H1 (cell line): ENCODE measurements around the gene GGT7. TPM values are rescaled to one million over a fixed set of nuclear protein-coding genes. Genes with fewer than 3 reads are reported as not detected.

ENCODE experiments used
- CTCF ChIA-PET: fragments of 300-600 bp; sonication (Branson Sonifier 250); formaldehyde crosslinking; loops from one replicate; lab custom pipeline; 2021; ENCODE audit not compliant: partially characterized antibody; lab: Charles Lee
- POLR2A ChIA-PET: fragments of 300-600 bp; sonication (Branson Sonifier 250); formaldehyde crosslinking; loops from one replicate; lab custom pipeline; 2021; ENCODE audit warnings: inconsistent platforms; ENCODE audit not compliant: partially characterized antibody; lab: Charles Lee
- DNase-seq, 2 experiments: peaks; one replicate each; pipeline versions ENCODE4 v3.0.0 to v3.0.0-alpha.2; 2010 to 2022; ENCODE audit warnings: low spot score in 2 of 2, low read depth in 1 of 2, mixed read lengths in 1 of 2
- FAIRE-seq: peaks from 2 replicates; lab custom pipeline; 2011; peaks lifted over from hg19 to GRCh38; lab: Jason Lieb, UNC
- H2AFZ ChIP-seq: 2 replicates; pipeline ENCODE4 v1.8.1; 2012; ENCODE audit warnings: low read length, inconsistent platforms
- H2AK5ac ChIP-seq: 2 replicates; pipeline ENCODE4 v1.6.1; 2013; ENCODE audit warnings: low read depth, low read length
- H2BK120ac ChIP-seq: replicated peaks from 2 replicates; pipeline ENCODE3; 2013; ENCODE audit warnings: low read depth, low read length, inconsistent platforms
- H2BK12ac ChIP-seq: 2 replicates; pipeline ENCODE4 v1.6.1; 2013; ENCODE audit warnings: low read depth, low read length
- H2BK15ac ChIP-seq: 2 replicates; pipeline ENCODE4 v1.6.1; 2013; ENCODE audit warnings: low read length
- H2BK20ac ChIP-seq: 2 replicates; pipeline ENCODE4 v1.6.1; 2013; ENCODE audit warnings: low read length
- H2BK5ac ChIP-seq: 2 replicates; pipeline ENCODE4 v1.6.1; 2013; ENCODE audit warnings: low read depth, low read length
- H3K14ac ChIP-seq: 2 replicates; pipeline ENCODE4 v1.6.1; 2013; ENCODE audit warnings: inconsistent platforms; ENCODE audit not compliant: insufficient read length
- H3K18ac ChIP-seq: 2 replicates; pipeline ENCODE4 v1.6.1; 2013; ENCODE audit warnings: low read length; ENCODE audit errors: extremely low read depth
- H3K23ac ChIP-seq: 2 replicates; pipeline ENCODE4 v1.6.1; 2013; ENCODE audit warnings: inconsistent platforms; ENCODE audit not compliant: insufficient read length
- H3K23me2 ChIP-seq: 2 replicates; pipeline ENCODE4 v1.6.1; 2013; ENCODE audit warnings: low read depth, low read length
- H3K27ac ChIP-seq: 2 replicates; pipeline ENCODE4 v1.6.1; 2011; ENCODE audit warnings: low read depth, low read length, inconsistent platforms
- H3K27me3 ChIP-seq, 4 experiments: replicated peaks in 1 of 4; 1 replicate in 1 of 4; 2 replicates in 3 of 4; pipeline versions ENCODE4 v1.6.1 to v1.8.1; 2011 to 2013; ENCODE audit warnings: low read length in 3 of 4, mild to moderate bottlenecking in 3 of 4, inconsistent platforms in 2 of 4, mixed read lengths in 2 of 4, moderate library complexity in 1 of 4; ENCODE audit not compliant: control insufficient read depth in 3 of 4, insufficient read depth in 3 of 4; ENCODE audit errors: extremely low read depth in 1 of 4
- H3K36me3 ChIP-seq, 4 experiments: 2 replicates each; pipeline versions ENCODE4 v1.6.1 to v1.8.1; 2011 to 2013; ENCODE audit warnings: mild to moderate bottlenecking in 4 of 4, low read length in 3 of 4, moderate library complexity in 2 of 4, control low read depth in 1 of 4, inconsistent platforms in 1 of 4; ENCODE audit not compliant: insufficient read depth in 4 of 4, control insufficient read depth in 2 of 4
- H3K4ac ChIP-seq: replicated peaks from 2 replicates; pipeline ENCODE3; 2013; ENCODE audit warnings: low read length, low read depth, mixed read lengths, inconsistent platforms; ENCODE audit not compliant: insufficient read length
- H3K4me1 ChIP-seq, 4 experiments: replicated peaks in 1 of 4; 1 replicate in 1 of 4; 2 replicates in 3 of 4; pipeline versions ENCODE4 v1.6.1 to v1.8.1; 2011 to 2013; ENCODE audit warnings: low read length in 3 of 4, inconsistent platforms in 2 of 4, mixed read lengths in 1 of 4; ENCODE audit not compliant: insufficient read depth in 4 of 4, control insufficient read depth in 3 of 4
- H3K4me2 ChIP-seq, 2 experiments: 2 replicates each; pipeline versions ENCODE4 v1.6.1 to v1.8.1; 2011 to 2013; ENCODE audit warnings: low read depth in 2 of 2, low read length in 2 of 2, control low read depth in 1 of 2, inconsistent platforms in 1 of 2, mild to moderate bottlenecking in 1 of 2; ENCODE audit not compliant: insufficient read depth in 1 of 2
- H3K4me3 ChIP-seq, 4 experiments: fragments of 200-600, 300-600 bp in 1 of 4; sonication (generic), shearing (Covaris generic), sonication (Bioruptor Twin) in 1 of 4; 2 replicates each; pipeline versions ENCODE4 v1.5.1 to v1.8.1; 2011 to 2016; ENCODE audit warnings: low read length in 4 of 4, low read depth in 3 of 4, control low read depth in 2 of 4, inconsistent platforms in 2 of 4, mild to moderate bottlenecking in 2 of 4, mixed read lengths in 1 of 4, moderate library complexity in 1 of 4; ENCODE audit not compliant: insufficient read depth in 2 of 4; ENCODE audit errors: extremely low read depth in 1 of 4
- H3K56ac ChIP-seq: replicated peaks from 2 replicates; pipeline ENCODE3; 2013; ENCODE audit warnings: low read depth, mild to moderate bottlenecking, mixed read lengths, low read length, inconsistent platforms; ENCODE audit not compliant: insufficient read length
- H3K79me1 ChIP-seq: 2 replicates; pipeline ENCODE4 v1.6.1; 2013; ENCODE audit warnings: low read depth, low read length, control low read depth
- H3K79me2 ChIP-seq, 2 experiments: 2 replicates each; pipeline versions ENCODE4 v1.6.1 to v1.8.1; 2012 to 2013; ENCODE audit warnings: low read length in 2 of 2, mild to moderate bottlenecking in 2 of 2, inconsistent platforms in 1 of 2; ENCODE audit not compliant: insufficient read depth in 2 of 2, control insufficient read depth in 1 of 2
- H3K9ac ChIP-seq, 4 experiments: replicated peaks in 1 of 4; 1 replicate in 1 of 4; 2 replicates in 3 of 4; pipeline versions ENCODE4 v1.6.1 to v1.8.1; 2011 to 2013; ENCODE audit warnings: low read depth in 3 of 4, low read length in 3 of 4, control low read depth in 2 of 4, mild to moderate bottlenecking in 2 of 4, moderate library complexity in 2 of 4, inconsistent platforms in 1 of 4; ENCODE audit errors: extremely low read depth in 1 of 4
- H3K9me3 ChIP-seq, 2 experiments: 2 replicates each; pipeline versions ENCODE4 v1.6.1 to v1.8.1; 2012 to 2013; ENCODE audit warnings: mild to moderate bottlenecking in 2 of 2, moderate library complexity in 2 of 2, control low read depth in 1 of 2, inconsistent platforms in 1 of 2, low read depth in 1 of 2, low read length in 1 of 2, mixed read lengths in 1 of 2; ENCODE audit not compliant: insufficient read depth in 2 of 2
- H4K20me1 ChIP-seq, 2 experiments: replicated peaks in 1 of 2; 2 replicates each; pipeline versions ENCODE3 to v1.8.1; 2011 to 2013; ENCODE audit warnings: inconsistent platforms in 2 of 2, low read length in 2 of 2, mild to moderate bottlenecking in 1 of 2; ENCODE audit not compliant: insufficient read depth in 2 of 2, control insufficient read depth in 1 of 2
- H4K5ac ChIP-seq: 2 replicates; pipeline ENCODE4 v1.6.1; 2013; ENCODE audit warnings: low read length, low read depth, mixed read lengths, inconsistent platforms; ENCODE audit not compliant: insufficient read length
- H4K8ac ChIP-seq: 2 replicates; pipeline ENCODE4 v1.8.0; 2013; ENCODE audit warnings: mild to moderate bottlenecking, moderate library complexity, low read length, inconsistent platforms; ENCODE audit not compliant: insufficient read depth; ENCODE audit errors: extremely low read depth
- H4K91ac ChIP-seq: replicated peaks from 2 replicates; pipeline ENCODE3; 2013; ENCODE audit warnings: low read length, mixed read lengths, inconsistent platforms; ENCODE audit not compliant: insufficient read length
- KDM4A ChIP-seq: IDR thresholded peaks from one replicate; pipeline ENCODE4 v1.7.1; 2012; ENCODE audit warnings: low read depth, mild to moderate bottlenecking, moderate library complexity, low read length, inconsistent platforms; ENCODE audit not compliant: severe bottlenecking
- RAD21 ChIP-seq, 2 experiments: IDR thresholded peaks in 1 of 2; conservative IDR thresholded peaks in 1 of 2; 2 replicates each; pipeline ENCODE4 v1.6.1; 2011; ENCODE audit warnings: low read depth in 2 of 2, low read length in 2 of 2, improper control_type of control experiment in 1 of 2, inconsistent platforms in 1 of 2, mild to moderate bottlenecking in 1 of 2, moderate library complexity in 1 of 2
- SIRT6 ChIP-seq: IDR thresholded peaks from one replicate; pipeline ENCODE4 v1.7.1; 2012; ENCODE audit warnings: low read length, inconsistent platforms
- WGBS, 2 experiments: shearing (Covaris generic) in 1 of 2; methylation state at CpG; one replicate each; pipeline versions ENCODE4 v1.1.6 to v1.1.7; 2013 to 2015; ENCODE audit warnings: low lambda C conversion rate in 2 of 2, mixed read lengths in 2 of 2, inconsistent platforms in 1 of 2, low coverage in 1 of 2, missing lambda C conversion rate in 1 of 2; ENCODE audit not compliant: insufficient replicate concordance in 2 of 2, insufficient coverage in 1 of 2, insufficient read length in 1 of 2; ENCODE audit errors: extremely low coverage in 1 of 2, missing lambda C conversion rate in 1 of 2; 5-methylcytosine and 5-hydroxymethylcytosine counted together
- polyA plus RNA-seq, 7 experiments: library from polyadenylated mRNA; depleted of rRNA in 3 of 7; stranded (reverse) in 5 of 7; unstranded in 2 of 7; fragments of >200 nt in 5 of 7; fragments of 200-250 nt in 2 of 7; gene quantifications; 1 replicate in 5 of 7; 2 replicates in 1 of 7; 4 replicates in 1 of 7; pipeline versions ENCODE4 v1.2.1 to v1.2.3, GENCODE V29; 2011 to 2013; ENCODE audit warnings: missing spikeins in 2 of 7, mixed read lengths in 2 of 7
- total RNA-seq: library from RNA; stranded (reverse); fragmentation: NEBNext Ultra II Directional; extraction: Animal tissue kit (Norgen Biotek cat#: 25700); gene quantifications from 2 replicates; pipeline ENCODE4 v1.2.1, GENCODE V29; 2021

Gene GGT7
- total and polyA plus RNA-seq, 2 of the 8 experiments (the other 6 are each of a cell fraction or from before 2014, with no cell fraction given), result 20.2 to 25.5 TPM

- Histone ChIP-seq H3K56ac (no peak overlapping the region), H3K18ac (no peak overlapping the region), H4K20me1 (no peaks in the 10 kb centered on the region), H3K4me2 (no peak overlapping the region), H4K8ac (no peak overlapping the region), H3K9ac (no peak overlapping the region), H3K79me1 (no peaks in the 10 kb centered on the region), H3K27ac (no peak overlapping the region), H3K4me3 (no peak overlapping the region), H3K4me1 (no peaks in the 10 kb centered on the region), H3K79me2 (no peaks in the 10 kb centered on the region), H3K4ac (no peak overlapping the region), H3K14ac (no peak overlapping the region), H3K9me3 (no peaks in the 10 kb centered on the region; a peak in 1 of 4 replicates), H3K23me2 (no peaks in the 10 kb centered on the region), H2AK5ac (no peak overlapping the region), H2BK20ac (no peak overlapping the region), H2BK120ac (no peak overlapping the region), H4K91ac (no peak overlapping the region), H2BK12ac (no peak overlapping the region), H2BK5ac (no peak overlapping the region), H2BK15ac (no peak overlapping the region), H3K27me3 (no peaks in the 10 kb centered on the region), H4K5ac (no peak overlapping the region), H3K23ac (no peak overlapping the region), H2AFZ (no peak overlapping the region), H3K36me3 (no peaks in the 10 kb centered on the region)
- TF ChIP-seq KDM4A (no peak), RAD21 (IDR thresholded peaks at IDR 0.05 in 1 of 2, conservative IDR thresholded peaks at IDR 0.05 in 1 of 2; ENCODE audit: low read depth in 2 of 2, low read length in 2 of 2) (peak in 1 of 2 experiments; percentile 43), SIRT6 (no peak)
- DNase-seq, result no peak
- 85% methylated on average over 6 of the region's 6 CpGs; no CpG with 5 or more reads in 1 of the 2 experiments for WGBS, 2 experiments
- CTCF ChIA-PET, result interaction anchor here (0.6 to 1.2 kb wide), 6 partner anchors 11 to 377 kb away, joined by 3 read pairs; no protein-coding TSS in a partner anchor
- no peak for FAIRE-seq
- POLR2A ChIA-PET, result no interaction called here
These were observed 38.2 kb downstream of the GGT7 start for GRCh38 chr20:34834459-34834893.
